Measurements from ENCODE around the gene MAEL.

- no peak for TF ChIP-seq CTCF (IDR thresholded peaks at IDR 0.05; ENCODE audit: poor library complexity)
- no peak for TF ChIP-seq EZH2 (IDR thresholded peaks at IDR 0.05; ENCODE audit: borderline replicate concordance)
Measured at GRCh38 chr1:167033646-167034045, 44.6 kb downstream of the MAEL start.
